GM23338 (cell line): ENCODE data around the gene PGAP6.

ENCODE experiments used
- CTCF ChIP-seq, 2 experiments: fragments of 200-600 bp in 1 of 2; sonication (generic) in 1 of 2; conservative IDR thresholded peaks; 2 replicates each; pipeline versions ENCODE4 v1.5.1 to v1.6.1; 2016 to 2017; ENCODE audit warnings: antibody characterized with exemption in 2 of 2, low read depth in 2 of 2, mild to moderate bottlenecking in 2 of 2, moderate library complexity in 1 of 2
- EZH2 ChIP-seq: fragments of 200-600 bp; sonication (generic); IDR thresholded peaks from one replicate; pipeline ENCODE4 v1.8.0; 2017; ENCODE audit warnings: antibody characterized with exemption, mild to moderate bottlenecking, low read depth; ENCODE audit not compliant: unreplicated experiment
- JUNB ChIP-seq: IDR thresholded peaks from one replicate; pipeline ENCODE4 v1.6.1; 2016; ENCODE audit warnings: antibody characterized with exemption; ENCODE audit not compliant: unreplicated experiment
- STAT1 ChIP-seq: IDR thresholded peaks from one replicate; pipeline ENCODE4 v1.6.1; 2016; ENCODE audit warnings: antibody characterized with exemption; ENCODE audit not compliant: unreplicated experiment

GRCh38 chr16:359871-360697, 21.7 kb downstream of the PGAP6 start:
- no peak for TF ChIP-seq EZH2
- TF ChIP-seq JUNB, result no peak
- TF ChIP-seq STAT1, result no peak
- no peak for TF ChIP-seq CTCF (conservative IDR thresholded peaks at IDR 0.05; ENCODE audit: low read depth in 2 of 2)
